ENCODE results near the gene NBPF20.
"Not testable (repeated sequence)": the region's sequence is repeated elsewhere in the genome, so short reads cannot be mapped to it uniquely, and the experiment has no call there.

The NBPF20 gene

DNA sequence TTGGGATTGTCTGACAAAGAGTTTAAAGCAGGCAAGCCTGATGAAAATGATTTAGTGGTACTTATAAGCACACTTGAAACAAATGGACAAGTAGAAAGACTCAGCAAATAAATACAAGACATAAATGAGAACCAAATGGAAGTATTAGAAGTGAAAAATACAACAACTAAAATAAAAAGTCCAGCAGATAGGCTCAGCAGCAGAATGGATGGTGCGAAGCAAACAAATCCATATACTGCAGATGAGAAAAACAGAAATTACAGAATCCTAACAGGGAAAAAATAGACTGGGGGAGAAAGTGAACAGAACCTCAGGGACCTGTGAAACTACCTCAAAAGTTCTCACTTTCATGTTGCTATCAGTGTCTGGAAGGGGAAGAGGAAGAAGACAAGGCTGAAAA, 3.9 kb upstream of the NBPF20 start:
- not testable (repeated sequence) for DNase-seq (ENCODE audit: low read depth)

- DNase-seq (ENCODE audit: low read depth) = not testable (repeated sequence)
Measured at GRCh38 chr1:145424612-145425435, 579 bp downstream of the NBPF20 start.

DNA sequence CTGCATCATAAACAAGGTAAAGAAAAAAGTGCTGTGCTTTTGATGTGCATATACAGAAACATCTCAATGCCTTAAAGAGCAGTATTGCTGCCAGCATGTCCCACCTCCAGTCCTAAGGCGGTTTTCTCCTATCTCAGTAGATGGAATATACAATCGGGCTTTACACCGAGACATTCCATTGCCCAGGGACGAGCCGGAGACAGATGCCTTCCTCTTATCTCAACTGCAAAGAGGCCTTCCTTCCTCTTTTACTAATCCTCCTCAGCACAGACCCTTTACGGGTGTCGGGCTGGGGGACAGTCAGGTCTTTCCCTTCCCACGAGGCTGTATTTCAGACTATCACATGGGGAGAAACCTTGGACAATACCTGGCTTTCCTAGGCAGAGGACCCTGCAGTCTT, 10.3 kb downstream of the NBPF20 start:
- not testable (repeated sequence) for DNase-seq (ENCODE audit: low read depth)

DNA sequence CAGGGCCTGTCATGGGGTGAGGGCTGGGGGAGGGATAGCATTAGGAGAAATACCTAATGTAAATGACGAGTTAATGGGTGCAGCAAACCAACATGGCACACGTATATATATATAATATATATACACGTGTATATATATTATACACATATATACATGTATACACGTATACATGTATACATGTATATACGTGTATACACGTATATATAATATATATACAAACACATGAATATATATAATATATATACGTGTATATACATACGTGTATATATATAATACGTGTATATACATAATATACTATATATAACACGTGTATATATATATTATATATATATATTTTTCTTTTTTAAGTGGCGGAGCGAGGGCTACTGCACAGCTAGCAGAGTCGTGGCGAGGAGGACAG, 18.1 kb downstream of the NBPF20 start:
- not testable (repeated sequence) for DNase-seq (ENCODE audit: low read depth)

- DNase-seq (ENCODE audit: low read depth) = not testable (repeated sequence)
Measured at GRCh38 chr1:145404949-145405348, 20.5 kb downstream of the NBPF20 start.

DNA sequence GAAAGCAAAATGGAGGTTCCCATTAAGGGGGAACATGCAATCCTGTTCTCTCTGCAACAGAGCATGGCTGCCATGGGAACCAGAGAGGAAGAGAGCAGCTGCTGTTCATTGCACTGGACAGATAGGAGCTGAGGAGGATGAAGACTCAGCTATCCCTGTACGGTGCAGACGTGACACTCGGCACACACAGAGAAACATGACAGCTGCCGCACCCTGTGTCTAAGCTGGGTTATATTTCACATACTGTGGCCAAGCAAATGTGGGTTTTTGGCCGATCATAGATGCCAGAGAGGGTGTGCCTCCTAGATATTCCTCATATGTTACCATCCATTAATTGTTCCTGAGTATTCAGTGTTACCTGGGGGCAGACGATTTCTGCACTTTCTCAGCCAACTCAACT, 24.7 kb downstream of the NBPF20 start:
- DNase-seq (ENCODE audit: low read depth) = not testable (repeated sequence)
